NCI-H510A (cell line): ENCODE data around the gene CMIP.

Experiments
- DNase-seq: peaks from one replicate; lab custom pipeline; 2025; lab: John Stamatoyannopoulos, UW

CMIP gene

GRCh38 chr16:81462683-81463082 is 18.1 kb downstream of the CMIP start:
- DNase-seq = no peak

GRCh38 chr16:81463296-81463890 is 18.8 kb downstream of the CMIP start:
- no peak for DNase-seq

- no peak for DNase-seq
These were observed 19.7 kb downstream of the CMIP start for GRCh38 chr16:81464279-81464678.

GRCh38 chr16:81465375-81465943 is 20.9 kb downstream of the CMIP start:
- DNase-seq = no peak

GRCh38 chr16:81466356-81466980 is 21.9 kb downstream of the CMIP start:
- DNase-seq = no peak

- DNase-seq = no peak
These were observed 22.5 kb downstream of the CMIP start for GRCh38 chr16:81467072-81467471.

- no peak for DNase-seq
These were observed 23.2 kb downstream of the CMIP start for GRCh38 chr16:81467815-81468214.

GRCh38 chr16:81468269-81468902 is 23.8 kb downstream of the CMIP start:
- no peak for DNase-seq

GRCh38 chr16:81469183-81469677 is 24.6 kb downstream of the CMIP start:
- DNase-seq = no peak

- no peak for DNase-seq
These were observed 25.3 kb downstream of the CMIP start for GRCh38 chr16:81469710-81470535.

GRCh38 chr16:81470796-81471636 is 26.4 kb downstream of the CMIP start:
- DNase-seq = no peak

GRCh38 chr16:81471882-81472281 is 27.3 kb downstream of the CMIP start:
- no peak for DNase-seq

- DNase-seq = no peak
These were observed 27.8 kb downstream of the CMIP start for GRCh38 chr16:81472391-81472790.

- DNase-seq = no peak
These were observed 28.5 kb downstream of the CMIP start for GRCh38 chr16:81473066-81473488.

GRCh38 chr16:81473558-81473957 is 28.9 kb downstream of the CMIP start:
- DNase-seq = no peak

- no peak for DNase-seq
These were observed 29.7 kb downstream of the CMIP start for GRCh38 chr16:81473969-81474959.

GRCh38 chr16:81477697-81478693 is 33.4 kb downstream of the CMIP start:
- DNase-seq = no peak

GRCh38 chr16:81478876-81479511 is 34.4 kb downstream of the CMIP start:
- no peak for DNase-seq
